ENCODE results near the gene DYRK1A.

DNA sequence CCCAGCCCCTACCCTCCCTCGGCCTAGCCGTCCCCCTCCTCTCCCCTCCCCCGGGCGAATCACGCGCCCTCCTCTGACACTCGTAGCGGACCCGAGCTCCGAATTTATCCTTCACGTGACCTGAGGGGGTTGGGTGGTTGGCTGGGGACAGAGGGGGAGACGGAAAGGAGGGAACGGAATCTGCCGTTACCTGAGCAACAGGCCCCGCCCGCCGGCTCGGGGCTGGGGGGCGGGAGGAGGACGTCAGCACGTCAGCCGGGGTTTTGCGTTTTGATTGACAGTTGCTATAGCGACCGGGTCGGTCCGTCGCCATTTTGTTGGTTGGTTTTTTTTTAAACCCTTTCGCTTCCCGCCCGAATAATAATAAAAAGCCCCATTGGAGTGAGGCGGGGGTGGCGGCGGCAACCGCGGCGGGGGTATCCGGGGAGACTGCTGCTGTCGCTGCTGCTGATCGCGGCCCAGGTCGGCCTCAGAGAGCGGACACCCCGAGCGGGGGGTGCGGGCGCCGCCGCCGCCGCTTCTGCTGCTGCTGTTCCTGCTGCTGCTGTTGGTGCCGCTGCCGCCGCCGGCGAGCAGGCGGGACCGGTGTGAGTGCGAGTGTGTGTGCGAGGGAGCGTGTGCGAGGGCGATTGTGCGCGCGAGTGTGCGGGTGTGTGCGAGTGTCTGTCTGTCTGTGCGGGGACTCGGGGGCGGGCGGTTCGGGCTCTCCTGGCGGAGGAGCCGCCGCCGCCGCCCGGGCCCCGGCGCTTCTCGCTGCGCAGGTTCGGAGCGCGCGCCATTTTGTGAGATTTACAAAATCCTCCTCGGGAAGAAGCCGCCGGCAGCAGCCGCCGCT, at the start of gene DYRK1A:
- TF ChIP-seq, protein P1, sequence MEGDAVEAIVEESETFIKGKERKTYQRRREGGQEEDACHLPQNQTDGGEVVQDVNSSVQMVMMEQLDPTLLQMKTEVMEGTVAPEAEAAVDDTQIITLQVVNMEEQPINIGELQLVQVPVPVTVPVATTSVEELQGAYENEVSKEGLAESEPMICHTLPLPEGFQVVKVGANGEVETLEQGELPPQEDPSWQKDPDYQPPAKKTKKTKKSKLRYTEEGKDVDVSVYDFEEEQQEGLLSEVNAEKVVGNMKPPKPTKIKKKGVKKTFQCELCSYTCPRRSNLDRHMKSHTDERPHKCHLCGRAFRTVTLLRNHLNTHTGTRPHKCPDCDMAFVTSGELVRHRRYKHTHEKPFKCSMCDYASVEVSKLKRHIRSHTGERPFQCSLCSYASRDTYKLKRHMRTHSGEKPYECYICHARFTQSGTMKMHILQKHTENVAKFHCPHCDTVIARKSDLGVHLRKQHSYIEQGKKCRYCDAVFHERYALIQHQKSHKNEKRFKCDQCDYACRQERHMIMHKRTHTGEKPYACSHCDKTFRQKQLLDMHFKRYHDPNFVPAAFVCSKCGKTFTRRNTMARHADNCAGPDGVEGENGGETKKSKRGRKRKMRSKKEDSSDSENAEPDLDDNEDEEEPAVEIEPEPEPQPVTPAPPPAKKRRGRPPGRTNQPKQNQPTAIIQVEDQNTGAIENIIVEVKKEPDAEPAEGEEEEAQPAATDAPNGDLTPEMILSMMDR (conservative IDR thresholded peaks at IDR 0.05; ENCODE audit: low read length) = no peak
- TF ChIP-seq EZH2phosphoT487 (IDR thresholded peaks at IDR 0.05; ENCODE audit: borderline replicate concordance, low read depth, low read length) = no peak
